ENCODE measurements around the gene SBF1. TPM values are rescaled to one million over a fixed set of nuclear protein-coding genes. Genes with fewer than 3 reads are reported as not detected.
"Not testable (repeated sequence)": the region's sequence is repeated elsewhere in the genome, so short reads cannot be mapped to it uniquely, and the experiment has no call there.

The SBF1 gene
- total RNA-seq, 2 donors from 2014 or later = 89.9 to 90.1 TPM

DNA sequence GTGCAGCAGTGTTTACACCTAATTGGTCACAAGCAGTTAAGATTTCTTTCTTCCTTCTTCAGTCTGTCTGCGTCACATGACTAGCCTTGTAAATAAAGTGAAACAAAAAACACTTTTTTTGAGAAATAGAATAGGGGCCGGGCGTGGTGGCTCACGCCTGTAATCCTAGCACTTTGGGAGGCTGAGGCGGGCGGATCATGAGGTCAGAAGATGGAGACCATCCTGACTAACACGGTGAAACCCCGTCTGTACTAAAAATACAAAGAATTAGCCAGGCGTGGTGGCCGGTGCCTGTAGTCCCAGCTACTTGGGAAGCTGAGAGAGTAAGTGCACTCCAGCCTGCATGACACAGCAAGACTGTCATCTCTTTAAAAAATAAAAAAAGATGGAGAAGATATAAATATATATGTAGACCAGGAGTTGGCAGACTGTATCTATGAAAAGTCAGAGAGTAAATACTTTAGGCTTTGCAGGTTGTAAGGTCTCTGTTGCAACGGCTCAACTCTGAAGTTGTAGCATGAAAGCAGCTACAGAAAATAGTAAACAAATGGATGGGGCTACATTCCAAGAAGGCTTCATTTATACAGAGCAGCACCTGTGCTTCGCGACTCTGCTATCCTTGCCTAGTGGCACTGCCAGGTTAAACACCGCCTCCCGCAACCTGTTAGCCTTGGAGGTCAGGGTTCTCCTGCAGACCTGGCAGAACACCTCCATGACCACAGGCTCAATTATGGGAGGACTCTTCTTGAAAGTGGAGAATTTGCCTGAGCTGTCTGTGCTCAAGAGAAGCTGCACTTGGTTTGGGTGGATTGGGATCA is 75.8 kb downstream of the SBF1 start:
- Mint-ChIP-seq H3K36me3 (ENCODE audit: low read depth) (peaks cover 37% of the 10 kb centered on the region), H3K9me3 (no peaks in the 10 kb centered on the region), H3K27ac (peak overlapping the region; percentile 89), H3K4me3 (no peak overlapping the region), H3K27me3 (ENCODE audit: insufficient read depth) (no peaks in the 10 kb centered on the region), H3K4me1 (peaks cover 14% of the 10 kb centered on the region)
- H3K27ac ChIP-seq (ENCODE audit: low read depth, low read length) = no peak overlapping the region
- no peaks in the 10 kb centered on the region for H3K9me3 ChIP-seq (ENCODE audit: control insufficient read depth, low read length)
- peaks cover 41% of the 10 kb centered on the region for H3K36me3 ChIP-seq (ENCODE audit: control insufficient read depth, insufficient read depth, low read length)
- H3K27me3 ChIP-seq (ENCODE audit: control insufficient read depth, insufficient read depth, low read length, poor library complexity, severe bottlenecking) = no peaks in the 10 kb centered on the region
- TF ChIP-seq, protein P1, sequence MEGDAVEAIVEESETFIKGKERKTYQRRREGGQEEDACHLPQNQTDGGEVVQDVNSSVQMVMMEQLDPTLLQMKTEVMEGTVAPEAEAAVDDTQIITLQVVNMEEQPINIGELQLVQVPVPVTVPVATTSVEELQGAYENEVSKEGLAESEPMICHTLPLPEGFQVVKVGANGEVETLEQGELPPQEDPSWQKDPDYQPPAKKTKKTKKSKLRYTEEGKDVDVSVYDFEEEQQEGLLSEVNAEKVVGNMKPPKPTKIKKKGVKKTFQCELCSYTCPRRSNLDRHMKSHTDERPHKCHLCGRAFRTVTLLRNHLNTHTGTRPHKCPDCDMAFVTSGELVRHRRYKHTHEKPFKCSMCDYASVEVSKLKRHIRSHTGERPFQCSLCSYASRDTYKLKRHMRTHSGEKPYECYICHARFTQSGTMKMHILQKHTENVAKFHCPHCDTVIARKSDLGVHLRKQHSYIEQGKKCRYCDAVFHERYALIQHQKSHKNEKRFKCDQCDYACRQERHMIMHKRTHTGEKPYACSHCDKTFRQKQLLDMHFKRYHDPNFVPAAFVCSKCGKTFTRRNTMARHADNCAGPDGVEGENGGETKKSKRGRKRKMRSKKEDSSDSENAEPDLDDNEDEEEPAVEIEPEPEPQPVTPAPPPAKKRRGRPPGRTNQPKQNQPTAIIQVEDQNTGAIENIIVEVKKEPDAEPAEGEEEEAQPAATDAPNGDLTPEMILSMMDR (conservative IDR thresholded peaks at IDR 0.05) = no peak
- H3K4me1 ChIP-seq (ENCODE audit: control insufficient read depth, insufficient read depth, low read length) = peaks cover 9% of the 10 kb centered on the region
- no peak overlapping the region for H3K9ac ChIP-seq (ENCODE audit: extremely low read depth, low read length, poor library complexity, severe bottlenecking)
- DNase-seq = no peak
- 90 to 94% methylated on average over 13 to 15 of the region's 15 CpGs for WGBS, 2 experiments (ENCODE audit: insufficient coverage in 1 of 2, insufficient read length in 1 of 2)
- no peak overlapping the region for H3K4me3 ChIP-seq (ENCODE audit: low read length)

GRCh38 chr22:50397371-50398060 is 77.3 kb downstream of the SBF1 start:
- peak overlapping the region; percentile 64 for H3K27ac Mint-ChIP-seq
- 77 to 100% methylated on average over 1 to 2 of the region's 4 CpGs for WGBS, 2 experiments (ENCODE audit: insufficient coverage in 1 of 2, insufficient read length in 1 of 2)
- H3K4me3 Mint-ChIP-seq = peak overlapping the region; percentile 33
- H3K9me3 ChIP-seq (ENCODE audit: control insufficient read depth, low read length); H3K9me3 Mint-ChIP-seq; H3K27me3 ChIP-seq (ENCODE audit: control insufficient read depth, insufficient read depth, low read length, poor library complexity, severe bottlenecking); DNase-seq; H3K27me3 Mint-ChIP-seq (ENCODE audit: insufficient read depth); H3K4me1 ChIP-seq (ENCODE audit: control insufficient read depth, insufficient read depth, low read length); H3K9ac ChIP-seq (ENCODE audit: extremely low read depth, low read length, poor library complexity, severe bottlenecking); H3K27ac ChIP-seq (ENCODE audit: low read depth, low read length): not testable (repeated sequence)
- H3K4me1 Mint-ChIP-seq = peaks cover 14% of the 10 kb centered on the region
- H3K36me3 Mint-ChIP-seq (ENCODE audit: low read depth) = peaks cover 42% of the 10 kb centered on the region
- peaks cover 41% of the 10 kb centered on the region for H3K36me3 ChIP-seq (ENCODE audit: control insufficient read depth, insufficient read depth, low read length)
- H3K4me3 ChIP-seq (ENCODE audit: low read length) = peak overlapping the region; percentile 53

DNA sequence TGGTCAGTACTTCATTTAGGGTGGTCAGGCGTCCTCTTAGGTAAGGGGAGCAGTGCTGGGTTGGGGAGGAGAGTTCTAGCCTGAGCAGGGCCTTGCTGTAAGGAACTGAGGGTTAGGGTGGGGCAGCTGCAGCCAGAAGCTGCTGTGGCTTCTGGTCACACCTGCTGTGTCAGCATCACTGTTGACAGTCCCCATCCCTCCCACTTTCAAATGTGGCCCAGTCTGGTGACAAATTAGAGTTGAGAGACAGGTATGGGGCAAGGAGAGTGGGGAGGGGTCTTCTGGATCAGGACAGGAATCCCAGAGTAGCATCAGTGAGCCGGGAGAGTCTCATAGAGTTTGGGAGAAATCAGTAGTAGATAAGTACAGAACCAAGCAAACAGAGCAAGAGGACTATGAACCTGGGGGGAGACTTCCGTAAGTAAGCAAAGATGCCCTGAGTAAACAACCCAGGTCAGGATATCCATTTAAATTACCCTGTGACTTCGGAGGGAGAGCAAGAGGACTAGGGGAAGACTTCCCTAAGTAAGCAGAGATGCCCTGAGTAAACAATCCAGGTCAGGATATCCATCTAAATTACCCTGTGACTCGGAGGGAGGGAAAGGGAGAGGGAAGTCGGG is 78.0 kb downstream of the SBF1 start:
- Histone ChIP-seq H3K9me3 (ENCODE audit: control insufficient read depth, low read length) (no peaks in the 10 kb centered on the region), H3K27me3 (ENCODE audit: control insufficient read depth, insufficient read depth, low read length, poor library complexity, severe bottlenecking) (no peaks in the 10 kb centered on the region), H3K36me3 (ENCODE audit: control insufficient read depth, insufficient read depth, low read length) (peaks cover 45% of the 10 kb centered on the region), H3K4me3 (ENCODE audit: low read length) (peak overlapping the region; percentile 53), H3K9ac (ENCODE audit: extremely low read depth, low read length, poor library complexity, severe bottlenecking) (no peak overlapping the region), H3K27ac (ENCODE audit: low read depth, low read length) (peak overlapping the region; percentile 55), H3K4me1 (ENCODE audit: control insufficient read depth, insufficient read depth, low read length) (peaks cover 9% of the 10 kb centered on the region)
- DNase-seq = peak; percentile 58
- H3K4me1 Mint-ChIP-seq = peaks cover 14% of the 10 kb centered on the region
- peak overlapping the region; percentile 64 for H3K27ac Mint-ChIP-seq
- TF ChIP-seq, protein P1 (conservative IDR thresholded peaks at IDR 0.05) = no peak
- peaks cover 37% of the 10 kb centered on the region for H3K36me3 Mint-ChIP-seq (ENCODE audit: low read depth)
- peak overlapping the region; percentile 33 for H3K4me3 Mint-ChIP-seq
- H3K9me3 Mint-ChIP-seq = no peaks in the 10 kb centered on the region
- H3K27me3 Mint-ChIP-seq (ENCODE audit: insufficient read depth) = no peaks in the 10 kb centered on the region
- WGBS, 2 experiments (ENCODE audit: insufficient coverage in 1 of 2, insufficient read length in 1 of 2) = 56 to 84% methylated on average over 5 to 6 of the region's 6 CpGs

Other genes starting within 250 kb of the SBF1 start
- gene TUBGCP6, start 230.0 kb downstream of the SBF1 start, total RNA-seq = 10 to 100 TPM; 43.7 to 46.0 TPM
- gene HDAC10, start 223.8 kb downstream of the SBF1 start, total RNA-seq = 10 to 100 TPM; 57.2 to 62.8 TPM
- 10 to 100 TPM; 46.5 to 57.0 TPM for gene MAPK12, start 213.4 kb downstream of the SBF1 start, total RNA-seq
- under 1 TPM; 0.33 to 0.40 TPM for gene MAPK11, start 204.7 kb downstream of the SBF1 start, total RNA-seq
- gene PLXNB2, start 167.4 kb downstream of the SBF1 start, total RNA-seq = 10 to 100 TPM; 94.7 to 97.7 TPM
- 10 to 100 TPM in 1 of 2 donors, 1 to 10 TPM in 1; 8.3 to 14.2 TPM for gene DENND6B, start 148.0 kb downstream of the SBF1 start, total RNA-seq
- 10 to 100 TPM; 58.7 to 81.2 TPM for gene PPP6R2, start 131.7 kb downstream of the SBF1 start, total RNA-seq
- 1 to 10 TPM; 4.0 to 4.2 TPM for gene ADM2, start 6.5 kb upstream of the SBF1 start, total RNA-seq
- not detected for gene MIOX, start 11.8 kb upstream of the SBF1 start, total RNA-seq
- 10 to 100 TPM; 58.8 to 65.2 TPM for gene LMF2, start 32.7 kb upstream of the SBF1 start, total RNA-seq
- gene NCAPH2, start 33.2 kb upstream of the SBF1 start, total RNA-seq = 10 to 100 TPM; 63.3 to 73.1 TPM
- 1 to 10 TPM in 1 of 2 donors, under 1 TPM in 1; 0.89 to 2.3 TPM for gene SCO2, start 50.6 kb upstream of the SBF1 start, total RNA-seq
- 1 to 10 TPM; 1.2 to 2.1 TPM for gene TYMP, start 55.0 kb upstream of the SBF1 start, total RNA-seq
- not detected for gene KLHDC7B, start 70.9 kb upstream of the SBF1 start, total RNA-seq
- gene SYCE3, start 87.9 kb upstream of the SBF1 start, total RNA-seq = under 1 TPM; 0.70 to 0.91 TPM
- 100 to 1,000 TPM in 1 of 2 donors, 10 to 100 TPM in 1; 83.5 to 105 TPM for gene CPT1B, start 103.4 kb upstream of the SBF1 start, total RNA-seq
- 100 to 1,000 TPM; 108 TPM for gene CHKB, start 107.8 kb upstream of the SBF1 start, total RNA-seq
- 1 to 10 TPM; 1.2 to 1.4 TPM for gene MAPK8IP2, start 125.8 kb upstream of the SBF1 start, total RNA-seq
- gene ARSA, start 153.1 kb upstream of the SBF1 start, total RNA-seq = 10 to 100 TPM; 28.6 to 30.6 TPM
- 10 to 100 TPM in 1 of 2 donors, 1 to 10 TPM in 1; 9.4 to 11.1 TPM for gene SHANK3, start 197.8 kb upstream of the SBF1 start, total RNA-seq